WTC11 (cell line): ENCODE data around the gene FBLN5. TPM values are rescaled to one million over a fixed set of nuclear protein-coding genes. Genes with fewer than 3 reads are reported as not detected.

Experiments used
- ATAC-seq: fragments of 200-7000 bp; cut with Tn5 transposase; 2 replicates; pipeline ENCODE4 v1.10.0; 2021; ENCODE audit warnings: mild to moderate bottlenecking, moderate library complexity
- CTCF ChIA-PET: fragments of 300-600 bp; sonication (Branson Sonifier 250); formaldehyde crosslinking; loops from one replicate; lab custom pipeline; 2021; ENCODE audit warnings: antibody characterized with exemption; lab: Charles Lee
- POLR2A ChIA-PET: fragments of 350-600 bp; sonication (Branson Sonifier 250); formaldehyde crosslinking; loops from one replicate; lab custom pipeline; 2021; ENCODE audit warnings: antibody characterized with exemption; lab: Charles Lee
- DNase-seq: peaks from one replicate; pipeline ENCODE4 v3.0.0; 2021; ENCODE audit warnings: low spot score
- H3K27ac Mint-ChIP-seq: 2 replicates; pipeline ENCODE4 v1.8.0; 2021; ENCODE audit warnings: mixed read lengths
- H3K27me3 Mint-ChIP-seq: 2 replicates; pipeline ENCODE4 v1.8.0; 2021; ENCODE audit warnings: low read depth, mild to moderate bottlenecking, moderate library complexity, mixed read lengths
- H3K36me3 Mint-ChIP-seq: 2 replicates; pipeline ENCODE4 v1.8.0; 2021; ENCODE audit warnings: mixed read lengths
- H3K4me1 Mint-ChIP-seq: 2 replicates; pipeline ENCODE4 v1.8.0; 2022; ENCODE audit warnings: mixed read lengths
- H3K4me3 Mint-ChIP-seq: 2 replicates; pipeline ENCODE4 v1.8.0; 2021; ENCODE audit warnings: mild to moderate bottlenecking, moderate library complexity, mixed read lengths
- H3K9me3 Mint-ChIP-seq: 2 replicates; pipeline ENCODE4 v1.8.0; 2021; ENCODE audit warnings: mixed read lengths
- AR ChIP-seq: fragments of 250-450 bp; sonication (Bioruptor Pico); IDR thresholded peaks from 2 replicates; pipeline ENCODE4 v1.9.0; 2021; ENCODE audit warnings: mild to moderate bottlenecking
- ATF2 ChIP-seq: sonication (generic); formaldehyde crosslinking; IDR thresholded peaks from 2 replicates; pipeline ENCODE4 v1.8.1; 2022; ENCODE audit warnings: low read depth, missing genetic modification reagents, borderline replicate concordance
- CBFB ChIP-seq: sonication (generic); formaldehyde crosslinking; IDR thresholded peaks from 2 replicates; pipeline ENCODE4 v1.8.1; 2022; ENCODE audit warnings: mild to moderate bottlenecking, low read depth, missing genetic modification reagents
- ESRRA ChIP-seq: sonication (generic); formaldehyde crosslinking; IDR thresholded peaks from 2 replicates; pipeline ENCODE4 v1.8.1; 2022; ENCODE audit warnings: mild to moderate bottlenecking, missing genetic modification reagents, borderline replicate concordance
- FOXK1 ChIP-seq: sonication (generic); formaldehyde crosslinking; IDR thresholded peaks from 2 replicates; pipeline ENCODE4 v1.8.0; 2022; ENCODE audit warnings: mild to moderate bottlenecking, moderate library complexity, missing genetic modification reagents
- GRHL2 ChIP-seq: fragments of 250-450 bp; sonication (Bioruptor Pico); IDR thresholded peaks from 2 replicates; pipeline ENCODE4 v1.8.0; 2022; ENCODE audit warnings: mild to moderate bottlenecking, moderate library complexity; ENCODE audit not compliant: insufficient replicate concordance, severe bottlenecking
- GTF2I ChIP-seq: fragments of 250-450 bp; sonication (Bioruptor Pico); conservative IDR thresholded peaks from 2 replicates; pipeline ENCODE4 v1.4.0; 2021; ENCODE audit warnings: mild to moderate bottlenecking
- HMGA2 ChIP-seq: fragments of 250-450 bp; sonication (Bioruptor Pico); IDR thresholded peaks from 2 replicates; pipeline ENCODE4 v1.4.0; 2021; ENCODE audit warnings: mild to moderate bottlenecking, moderate library complexity
- IRF1 ChIP-seq: sonication (generic); formaldehyde crosslinking; IDR thresholded peaks from 2 replicates; pipeline ENCODE4 v1.8.0; 2023; ENCODE audit warnings: missing genetic modification reagents
- MXD4 ChIP-seq: fragments of 250-450 bp; sonication (Bioruptor Pico); IDR thresholded peaks from 2 replicates; pipeline ENCODE4 v1.8.0; 2021; ENCODE audit warnings: mild to moderate bottlenecking, moderate library complexity, borderline replicate concordance
- NR1H2 ChIP-seq: sonication (generic); formaldehyde crosslinking; IDR thresholded peaks from 2 replicates; pipeline ENCODE4 v1.9.0; 2021; ENCODE audit warnings: mild to moderate bottlenecking, moderate library complexity, missing genetic modification reagents
- NR3C1 ChIP-seq: sonication (generic); formaldehyde crosslinking; conservative IDR thresholded peaks from 2 replicates; pipeline ENCODE4 v1.8.1; 2023; ENCODE audit warnings: low read depth, mild to moderate bottlenecking, missing genetic modification reagents
- SMAD4 ChIP-seq: sonication (generic); formaldehyde crosslinking; IDR thresholded peaks from 2 replicates; pipeline ENCODE4 v1.8.0; 2022; ENCODE audit warnings: mild to moderate bottlenecking, missing genetic modification reagents
- TEAD1 ChIP-seq: sonication (generic); formaldehyde crosslinking; IDR thresholded peaks from 2 replicates; pipeline ENCODE4 v1.8.0; 2022; ENCODE audit warnings: mild to moderate bottlenecking, missing genetic modification reagents
- TP53 ChIP-seq: sonication (generic); formaldehyde crosslinking; IDR thresholded peaks from 2 replicates; pipeline ENCODE4 v1.8.1; 2023; ENCODE audit warnings: mild to moderate bottlenecking, missing genetic modification reagents
- ZBTB21 ChIP-seq: sonication (generic); formaldehyde crosslinking; IDR thresholded peaks from 2 replicates; pipeline ENCODE4 v1.8.1; 2023; ENCODE audit warnings: mild to moderate bottlenecking, missing genetic modification reagents, borderline replicate concordance
- ZMAT4 ChIP-seq: fragments of 250-450 bp; sonication (Bioruptor Pico); IDR thresholded peaks from 2 replicates; pipeline ENCODE4 v1.9.0; 2021; ENCODE audit warnings: mild to moderate bottlenecking
- ZNF219 ChIP-seq: sonication (generic); formaldehyde crosslinking; IDR thresholded peaks from 2 replicates; pipeline ENCODE4 v1.8.0; 2023; ENCODE audit warnings: missing genetic modification reagents, mild to moderate bottlenecking, borderline replicate concordance
- ZNF232 ChIP-seq: sonication (generic); formaldehyde crosslinking; IDR thresholded peaks from 2 replicates; pipeline ENCODE4 v1.8.0; 2022; ENCODE audit warnings: mild to moderate bottlenecking, missing genetic modification reagents
- total RNA-seq: library from RNA; stranded (reverse); gene quantifications from 3 replicates; pipeline ENCODE4 v1.2.3, GENCODE V29; 2021

FBLN5 gene
- total RNA-seq, 1 experiment from 2014 or later: 4.0 TPM

- no peak for TF ChIP-seq FOXK1 (CRISPR knock-in tag)
Measured at GRCh38 chr14:91860238-91860637, 87.3 kb downstream of the FBLN5 start (continued).

- TF ChIP-seq TEAD1 (no peak), IRF1 (CRISPR knock-in tag) (no peak), HMGA2 (no peak), TP53 (no peak), GRHL2 (CRISPR knock-in tag) (no peak), MXD4 (CRISPR knock-in tag) (no peak), ZMAT4 (CRISPR knock-in tag) (no peak), ZNF232 (CRISPR knock-in tag) (no peak), ATF2 (CRISPR knock-in tag) (no peak), ESRRA (no peak), NR1H2 (CRISPR knock-in tag) (no peak), ZNF219 (CRISPR knock-in tag) (no peak), CBFB (CRISPR knock-in tag) (no peak), GTF2I (CRISPR knock-in tag) (no peak), ZBTB21 (no peak)
- H3K27ac Mint-ChIP-seq: no peak overlapping the region
- ChIA-PET POLR2A (no interaction called here), CTCF (interaction anchor here (0.5 to 2.0 kb wide), 13 partner anchors 8 to 242 kb away, joined by 3 to 21 read pairs (median 4); no protein-coding TSS in a partner anchor)
- no peaks in the 10 kb centered on the region; the same call in 1 of the 2 replicates for H3K27me3 Mint-ChIP-seq
- no peaks in the 10 kb centered on the region for H3K9me3 Mint-ChIP-seq
- no peaks in the 10 kb centered on the region for H3K36me3 Mint-ChIP-seq
- peaks cover 29% of the 10 kb centered on the region for H3K4me1 Mint-ChIP-seq
- peak; percentile 65; the same call in 1 of the 2 replicates for ATAC-seq
- no peak overlapping the region for H3K4me3 Mint-ChIP-seq
- DNase-seq: no peak
Measured at GRCh38 chr14:91858536-91859275, 88.8 kb downstream of the FBLN5 start.

GRCh38 chr14:91857614-91858013 is 89.9 kb downstream of the FBLN5 start:
- Mint-ChIP-seq H3K27ac (no peak overlapping the region), H3K27me3 (no peaks in the 10 kb centered on the region; the same call in 1 of the 2 replicates), H3K4me1 (peaks cover 24% of the 10 kb centered on the region), H3K36me3 (no peaks in the 10 kb centered on the region), H3K4me3 (no peak overlapping the region), H3K9me3 (no peaks in the 10 kb centered on the region)
- ATAC-seq (no peak), DNase-seq (no peak)
- TF ChIP-seq SMAD4 (CRISPR knock-in tag) (no peak), AR (CRISPR knock-in tag) (no peak), NR3C1 (no peak)
- ChIA-PET CTCF (interaction anchor here (1.5 kb wide), 1 partner anchor 42 kb away, joined by 5 read pairs; no protein-coding TSS in a partner anchor), POLR2A (interaction anchor here (0.7 kb wide), 1 partner anchor 608 kb away, joined by 4 read pairs; no protein-coding TSS in a partner anchor)
